PC-3 (cell line): ENCODE measurements around the gene STK24. TPM values are rescaled to one million over a fixed set of nuclear protein-coding genes. Genes with fewer than 3 reads are reported as not detected.

Experiments used
- ATAC-seq: fragments of 200-7000 bp; cut with Tn5 transposase; 2 replicates; pipeline ENCODE4 v1.9.1; 2020; ENCODE audit warnings: mild to moderate bottlenecking, moderate library complexity
- BruUV-seq: library from RNA; stranded (reverse); fragments of 400-500 nt; replicated peaks from 2 replicates; lab custom pipeline; 2021; lab: Mats Ljungman, UMichigan
- CTCF ChIA-PET: fragments of 300-600 bp; sonication (Branson Sonifier 250); formaldehyde crosslinking; loops from one replicate; lab custom pipeline; 2022; ENCODE audit warnings: antibody characterized with exemption; lab: Charles Lee
- POLR2A ChIA-PET: fragments of 300-600 bp; sonication (Branson Sonifier 250); formaldehyde crosslinking; loops from one replicate; lab custom pipeline; 2022; ENCODE audit warnings: antibody characterized with exemption; ENCODE audit not compliant: unreplicated experiment; lab: Charles Lee
- DNase-seq: peaks from one replicate; pipeline ENCODE4 v3.0.0-alpha.2; 2015
- H2AFZ ChIP-seq: fragments of 300-600 bp; sonication (generic); 2 replicates; pipeline ENCODE4 v1.6.0; 2016; ENCODE audit warnings: antibody characterized with exemption, low read length
- H3F3A ChIP-seq: fragments of 300-600 bp; sonication (generic); one replicate; pipeline ENCODE4 v1.6.0; 2017; ENCODE audit warnings: antibody characterized with exemption, low read length, control low read depth, mild to moderate bottlenecking; ENCODE audit not compliant: unreplicated experiment
- H3K27ac ChIP-seq: fragments of 300-600 bp; sonication (generic); 2 replicates; pipeline ENCODE4 v1.5.1; 2016; ENCODE audit warnings: mild to moderate bottlenecking, low read length
- H3K27me3 ChIP-seq: fragments of 300-600 bp; sonication (generic); 2 replicates; pipeline ENCODE4 v1.6.1; 2016; ENCODE audit warnings: low read length, mixed read lengths
- H3K36me3 ChIP-seq: fragments of 300-600 bp; sonication (generic); 2 replicates; pipeline ENCODE4 v1.6.1; 2016; ENCODE audit warnings: low read depth, mixed run types, low read length, mixed read lengths
- H3K4me1 ChIP-seq: fragments of 300-600 bp; sonication (generic); 2 replicates; pipeline ENCODE4 v1.5.1; 2016; ENCODE audit warnings: low read length; ENCODE audit not compliant: insufficient read depth
- H3K4me2 ChIP-seq: fragments of 300-600 bp; sonication (generic); 2 replicates; pipeline ENCODE4 v1.6.0; 2016; ENCODE audit warnings: low read length
- H3K4me3 ChIP-seq: fragments of 300-600 bp; sonication (generic); 2 replicates; pipeline ENCODE4 v1.5.1; 2016; ENCODE audit warnings: mild to moderate bottlenecking, low read length, mixed read lengths
- H3K79me2 ChIP-seq: fragments of 300-600 bp; sonication (generic); 2 replicates; pipeline ENCODE4 v1.6.1; 2017; ENCODE audit warnings: low read length, mixed read lengths
- H3K9ac ChIP-seq: fragments of 300-600 bp; sonication (generic); 2 replicates; pipeline ENCODE4 v1.6.0; 2016; ENCODE audit warnings: mild to moderate bottlenecking, low read length
- H3K9me2 ChIP-seq: fragments of 300-600 bp; sonication (generic); replicated peaks from 2 replicates; pipeline ENCODE4 v1.6.1; 2016; ENCODE audit warnings: mixed run types, low read length, mixed read lengths
- H3K9me3 ChIP-seq: fragments of 300-600 bp; sonication (generic); 2 replicates; pipeline ENCODE4 v1.6.1; 2016; ENCODE audit warnings: low read length, mixed read lengths
- H4K20me1 ChIP-seq: fragments of 300-600 bp; sonication (generic); 2 replicates; pipeline ENCODE4 v1.6.1; 2016; ENCODE audit warnings: low read length, mixed read lengths
- CTCF ChIP-seq: fragments of 300-600 bp; sonication (generic); conservative IDR thresholded peaks from 2 replicates; pipeline ENCODE4 v1.5.1; 2017; ENCODE audit warnings: antibody characterized with exemption, low read depth, mild to moderate bottlenecking, low read length
- EZH2 ChIP-seq: fragments of 300-600 bp; sonication (generic); IDR thresholded peaks from one replicate; pipeline ENCODE4 v1.6.1; 2017; ENCODE audit warnings: antibody characterized with exemption, mild to moderate bottlenecking, low read length; ENCODE audit not compliant: unreplicated experiment
- EZH2phosphoT487 ChIP-seq: fragments of 300-600 bp; sonication (generic); IDR thresholded peaks from 2 replicates; pipeline ENCODE4 v1.6.1; 2018; ENCODE audit warnings: mild to moderate bottlenecking, antibody characterized with exemption, low read length, borderline replicate concordance
- intact Hi-C: fragments of 100-400 bp; cut with micrococcal nuclease; formaldehyde crosslinking; loops from 2 replicates; pipeline ENCODE4 v1.9.0; 2023
- total RNA-seq: library from RNA; depleted of rRNA; stranded (reverse); fragments of >200 nt; gene quantifications from 2 replicates; pipeline ENCODE4 v1.2.3, GENCODE V29; 2014

The STK24 gene
- total RNA-seq, 1 experiment from 2014 or later: 52.4 TPM

GRCh38 chr13:98542568-98543377 lies 34.1 kb downstream of the STK24 start:
- intact Hi-C loops: no loop called here
- no peaks in the 10 kb centered on the region for H3K9me3 ChIP-seq
- no peaks in the 10 kb centered on the region for H3K27me3 ChIP-seq
- TF ChIP-seq EZH2phosphoT487: no peak
- TF ChIP-seq EZH2: no peak
- no peak for TF ChIP-seq CTCF
- H2AFZ ChIP-seq: no peak overlapping the region
- no peaks in the 10 kb centered on the region for H3K36me3 ChIP-seq
- no peaks in the 10 kb centered on the region for H3K4me1 ChIP-seq
- DNase-seq: no peak
- BruUV-seq: no TSS peak
- ChIA-PET POLR2A (no interaction called here), CTCF (interaction anchor here (0.5 kb wide), 1 partner anchor 9 kb away, joined by 3 read pairs; no protein-coding TSS in a partner anchor)
- H3K27ac ChIP-seq: no peak overlapping the region
- H4K20me1 ChIP-seq: peaks cover 30% of the 10 kb centered on the region; the same call in 1 of the 2 replicates
- no peak overlapping the region for H3K4me3 ChIP-seq
- no peaks in the 10 kb centered on the region for H3K9me2 ChIP-seq
- no peak for ATAC-seq
- no peak overlapping the region for H3K9ac ChIP-seq
- no peaks in the 10 kb centered on the region for H3F3A ChIP-seq
- H3K79me2 ChIP-seq: peaks cover 96% of the 10 kb centered on the region
- no peak overlapping the region for H3K4me2 ChIP-seq

- Histone ChIP-seq H3F3A (no peaks in the 10 kb centered on the region), H2AFZ (no peak overlapping the region), H3K4me3 (no peak overlapping the region), H3K4me2 (no peak overlapping the region), H3K27ac (no peak overlapping the region), H3K27me3 (no peaks in the 10 kb centered on the region), H3K9ac (no peak overlapping the region), H4K20me1 (peaks cover 30% of the 10 kb centered on the region; the same call in 1 of the 2 replicates), H3K9me2 (no peaks in the 10 kb centered on the region), H3K36me3 (no peaks in the 10 kb centered on the region), H3K79me2 (peaks cover 98% of the 10 kb centered on the region), H3K4me1 (peaks cover 6% of the 10 kb centered on the region), H3K9me3 (no peaks in the 10 kb centered on the region)
- POLR2A ChIA-PET: no interaction called here
- no peak for DNase-seq
- TF ChIP-seq EZH2phosphoT487: no peak
- TF ChIP-seq CTCF: no peak
- no peak for TF ChIP-seq EZH2
- intact Hi-C loops: no loop called here
- no peak for ATAC-seq
- CTCF ChIA-PET: no interaction called here
- no TSS peak for BruUV-seq
Measured at GRCh38 chr13:98541701-98542203, 35.2 kb downstream of the STK24 start.

GRCh38 chr13:98541191-98541590 lies 35.7 kb downstream of the STK24 start:
- H3K36me3 ChIP-seq: no peaks in the 10 kb centered on the region
- H3K4me1 ChIP-seq: peaks cover 11% of the 10 kb centered on the region
- intact Hi-C loops: no loop called here
- H3K27ac ChIP-seq: no peak overlapping the region
- no peak overlapping the region for H3K4me2 ChIP-seq
- ChIA-PET POLR2A (no interaction called here), CTCF (no interaction called here)
- no peaks in the 10 kb centered on the region for H3F3A ChIP-seq
- DNase-seq (no peak), ATAC-seq (no peak)
- H3K4me3 ChIP-seq: no peak overlapping the region
- no peaks in the 10 kb centered on the region for H3K9me3 ChIP-seq
- no peak overlapping the region for H2AFZ ChIP-seq
- no TSS peak for BruUV-seq
- H3K79me2 ChIP-seq: peaks cover 99% of the 10 kb centered on the region
- TF ChIP-seq EZH2phosphoT487 (no peak), CTCF (no peak), EZH2 (no peak)
- peaks cover 30% of the 10 kb centered on the region; the same call in 1 of the 2 replicates for H4K20me1 ChIP-seq
- H3K9me2 ChIP-seq: no peaks in the 10 kb centered on the region
- no peaks in the 10 kb centered on the region for H3K27me3 ChIP-seq
- H3K9ac ChIP-seq: no peak overlapping the region
